Esophagus muscularis mucosa (tissue), 4 donors: ENCODE data around the gene TERF2IP. TPM values are rescaled to one million over a fixed set of nuclear protein-coding genes. Genes with fewer than 3 reads are reported as not detected.

Source experiments
- DNase-seq: peaks from one replicate; pipeline ENCODE4 v3.0.0-alpha.2; 2017; ENCODE audit errors: extremely low spot score
- H3K27ac ChIP-seq, 4 donors: fragments of 200-600 bp; sonication (generic); replicated peaks in 1 of 4; 1 replicate in 3 of 4; 2 replicates in 1 of 4; pipeline ENCODE4 v1.5.1; 2016 to 2019; ENCODE audit warnings: mild to moderate bottlenecking in 1 of 4
- H3K27me3 ChIP-seq, 4 donors: fragments of 200-600 bp; sonication (generic); one replicate each; pipeline versions ENCODE4 v1.5.1 to v1.6.0; 2016 to 2019
- H3K36me3 ChIP-seq, 4 donors: fragments of 200-600 bp; sonication (generic); one replicate each; pipeline ENCODE4 v1.5.1; 2016 to 2019
- H3K4me1 ChIP-seq, 4 donors: fragments of 200-600 bp; sonication (generic); one replicate each; pipeline ENCODE4 v1.5.1; 2016 to 2019
- H3K4me3 ChIP-seq, 4 donors: fragments of 200-600 bp; sonication (generic); 1 replicate in 2 of 4; 2 replicates in 2 of 4; pipeline ENCODE4 v1.5.1; 2016 to 2019; ENCODE audit warnings: mild to moderate bottlenecking in 4 of 4, moderate library complexity in 1 of 4
- H3K9me3 ChIP-seq, 4 donors: fragments of 200-600 bp; sonication (generic); 1 replicate in 3 of 4; 2 replicates in 1 of 4; pipeline ENCODE4 v1.5.1; 2016 to 2019
- CTCF ChIP-seq, 3 experiments: fragments of 200-600 bp in 2 of 3; fragments of 450-650 bp in 1 of 3; sonication (generic) in 2 of 3; IDR thresholded peaks; one replicate each; pipeline ENCODE4 v1.5.1; 2017 to 2019; ENCODE audit warnings: antibody characterized with exemption in 3 of 3, mild to moderate bottlenecking in 2 of 3, moderate library complexity in 1 of 3
- EP300 ChIP-seq: sonication (generic); formaldehyde crosslinking; IDR thresholded peaks from one replicate; pipeline ENCODE4 v1.6.1; 2017; ENCODE audit warnings: antibody characterized with exemption
- POLR2A ChIP-seq: fragments of 450-650 bp; IDR thresholded peaks from one replicate; pipeline ENCODE4 v1.6.1; 2017; ENCODE audit warnings: antibody characterized with exemption, moderate library complexity, mild to moderate bottlenecking, low read depth
- POLR2AphosphoS5 ChIP-seq, 2 donors: sonication (generic); formaldehyde crosslinking; IDR thresholded peaks; one replicate each; pipeline ENCODE4 v1.6.1; 2017; ENCODE audit warnings: antibody characterized with exemption in 2 of 2
- WGBS: methylation state at CpG from one replicate; pipeline ENCODE4 v1.1.5; 2018; 5-methylcytosine and 5-hydroxymethylcytosine counted together
- intact Hi-C: fragments of 100-400 bp; cut with DNase I; formaldehyde crosslinking; loops from one replicate; pipeline ENCODE4 v1.15.1; 2023
- small RNA-seq, 3 donors: library from RNA; depleted of rRNA; stranded (forward); fragments of <200 nt; gene quantifications; one replicate each; pipeline ENCODE3, GENCODE V24; 2016
- total RNA-seq, 4 donors: library from RNA; depleted of rRNA; stranded (reverse); fragments of >200 nt; gene quantifications; one replicate each; pipeline versions ENCODE4 v1.1.0 to v1.2.1, GENCODE V29; 2016

The TERF2IP gene
- total RNA-seq, 4 donors from 2014 or later: 62.3 to 83.7 (median 64.1) TPM

GRCh38 chr16:75695708-75696107 is 48.1 kb downstream of the TERF2IP start:
- Histone ChIP-seq H3K27me3 (no peaks in the 10 kb centered on the region), H3K27ac (no peak overlapping the region), H3K36me3 (no peaks in the 10 kb centered on the region), H3K4me1 (no peaks in the 10 kb centered on the region), H3K9me3 (no peaks in the 10 kb centered on the region), H3K4me3 (no peak overlapping the region)
- intact Hi-C loops: no loop called here
- no peak for DNase-seq
- TF ChIP-seq POLR2A: no peak
- TF ChIP-seq EP300: no peak
- TF ChIP-seq CTCF (IDR thresholded peaks at IDR 0.05): no peak
- TF ChIP-seq POLR2AphosphoS5 (IDR thresholded peaks at IDR 0.05): no peak
- 87% methylated on average over 6 of the region's 6 CpGs for WGBS

- TF ChIP-seq POLR2A (no peak), CTCF (IDR thresholded peaks at IDR 0.05) (no peak), POLR2AphosphoS5 (IDR thresholded peaks at IDR 0.05) (no peak), EP300 (no peak)
- no peaks in the 10 kb centered on the region for H3K36me3 ChIP-seq
- no peaks in the 10 kb centered on the region for H3K4me1 ChIP-seq
- H3K4me3 ChIP-seq: no peak overlapping the region
- no peaks in the 10 kb centered on the region for H3K9me3 ChIP-seq
- H3K27me3 ChIP-seq: no peaks in the 10 kb centered on the region
- H3K27ac ChIP-seq: no peak overlapping the region
- intact Hi-C loops: no loop called here
- DNase-seq: no peak
- 83% methylated on average over 5 of the region's 5 CpGs for WGBS
Measured at GRCh38 chr16:75697571-75697970, 50.0 kb downstream of the TERF2IP start.

GRCh38 chr16:75701361-75701760 is 53.8 kb downstream of the TERF2IP start, which contains the start of gene DUXB:
Gene DUXB, minus strand, starts transcription at chr16:75701461. Its CDS starts 43 bp downstream, at chr16:75701418.
- Histone ChIP-seq H3K4me3 (no peak within 1 kb of the TSS), H3K27ac (no peak within 1 kb of the TSS), H3K36me3 (no peaks in the 10 kb centered on the region), H3K9me3 (no peaks in the 10 kb centered on the region), H3K4me1 (no peaks in the 10 kb centered on the region), H3K27me3 (no peaks in the 10 kb centered on the region)
- intact Hi-C loops: no loop called here
- no peak for DNase-seq
- TF ChIP-seq EP300: no peak
- 95% methylated on average over 5 of the region's 5 CpGs for WGBS

GRCh38 chr16:75702242-75702641 is 54.7 kb downstream of the TERF2IP start:
- TF ChIP-seq POLR2A (no peak), CTCF (IDR thresholded peaks at IDR 0.05) (no peak), POLR2AphosphoS5 (IDR thresholded peaks at IDR 0.05) (no peak), EP300 (no peak)
- no peak overlapping the region for H3K27ac ChIP-seq
- no peak for DNase-seq
- intact Hi-C loops: no loop called here
- H3K27me3 ChIP-seq: no peaks in the 10 kb centered on the region
- H3K4me3 ChIP-seq: no peak overlapping the region
- H3K9me3 ChIP-seq: no peaks in the 10 kb centered on the region
- no peaks in the 10 kb centered on the region for H3K4me1 ChIP-seq
- H3K36me3 ChIP-seq: no peaks in the 10 kb centered on the region
- 68% methylated on average over 2 of the region's 2 CpGs for WGBS

- DNase-seq: no peak
- Histone ChIP-seq H3K9me3 (no peaks in the 10 kb centered on the region), H3K27ac (no peak overlapping the region), H3K36me3 (no peaks in the 10 kb centered on the region), H3K4me1 (no peaks in the 10 kb centered on the region), H3K27me3 (no peaks in the 10 kb centered on the region), H3K4me3 (no peak overlapping the region)
- intact Hi-C loops: no loop called here
- 95% methylated on average over 4 of the region's 4 CpGs for WGBS
- TF ChIP-seq POLR2AphosphoS5 (IDR thresholded peaks at IDR 0.05): no peak
- TF ChIP-seq POLR2A: no peak
- TF ChIP-seq EP300: no peak
- TF ChIP-seq CTCF (IDR thresholded peaks at IDR 0.05): no peak
Measured at GRCh38 chr16:75703306-75703705, 55.7 kb downstream of the TERF2IP start.

Small RNAs within 50 kb of the gene (small RNA-seq; reads per million reads assigned to genes)
- 0 reads per million in 3 donors for gene RN7SL520P

Other genes starting within 250 kb of the TERF2IP start
- gene CFDP1, start 214.3 kb upstream of the TERF2IP start, total RNA-seq: 10 to 100 TPM; 42.4 to 49.5 (median 44.0) TPM
- gene TMEM170A, start 183.1 kb upstream of the TERF2IP start, total RNA-seq: 10 to 100 TPM; 11.2 to 18.3 (median 14.9) TPM
- 1 to 10 TPM in 1 of 4 donors, under 1 TPM in 3; 0.33 to 2.4 (median 0.90) TPM for gene CHST6, start 152.3 kb upstream of the TERF2IP start, total RNA-seq
- gene CHST5, start 111.7 kb upstream of the TERF2IP start, total RNA-seq: not detected
- 10 to 100 TPM in 2 of 4 donors, 1 to 10 TPM in 2; 6.8 to 15.5 (median 10.5) TPM for gene TMEM231, start 91.5 kb upstream of the TERF2IP start, total RNA-seq
- 100 to 1,000 TPM in 2 of 4 donors, 10 to 100 TPM in 2; 84.5 to 114 (median 101) TPM for gene GABARAPL2, start 81.4 kb upstream of the TERF2IP start, total RNA-seq
- 10 to 100 TPM; 17.0 to 33.6 (median 22.7) TPM for gene ADAT1, start 24.5 kb upstream of the TERF2IP start, total RNA-seq
- gene KARS1, start 108 bp upstream of the TERF2IP start, total RNA-seq: 100 to 1,000 TPM in 3 of 4 donors, 10 to 100 TPM in 1; 95.1 to 120 (median 102) TPM
- gene CPHXL2, start 29.2 kb downstream of the TERF2IP start, total RNA-seq: not detected
- not detected for gene DUXB, start 53.7 kb downstream of the TERF2IP start, total RNA-seq
- not detected for gene CPHXL, start 78.7 kb downstream of the TERF2IP start, total RNA-seq